Measurements from ENCODE around the gene RPL34.

- TF ChIP-seq REST (IDR thresholded peaks at IDR 0.05; ENCODE audit: insufficient read depth in 1 of 2, low read depth in 2 of 2, low read length in 2 of 2) (no peak), TAF1 (IDR thresholded peaks at IDR 0.05; ENCODE audit: borderline replicate concordance, insufficient read depth, low read length) (no peak), POLR2AphosphoS5 (IDR thresholded peaks at IDR 0.05; ENCODE audit: low read depth, low read length) (no peak; the same call in 1 of the 2 replicates)
Observed at GRCh38 chr4:108624263-108625056, 4.1 kb downstream of the RPL34 start.
